NCI-H128 (cell line): Measurements from ENCODE around the gene EXOSC5.

Experiments
- DNase-seq: peaks from one replicate; lab custom pipeline; 2025; ENCODE audit not compliant: unreplicated experiment; lab: John Stamatoyannopoulos, UW

Gene EXOSC5

DNA sequence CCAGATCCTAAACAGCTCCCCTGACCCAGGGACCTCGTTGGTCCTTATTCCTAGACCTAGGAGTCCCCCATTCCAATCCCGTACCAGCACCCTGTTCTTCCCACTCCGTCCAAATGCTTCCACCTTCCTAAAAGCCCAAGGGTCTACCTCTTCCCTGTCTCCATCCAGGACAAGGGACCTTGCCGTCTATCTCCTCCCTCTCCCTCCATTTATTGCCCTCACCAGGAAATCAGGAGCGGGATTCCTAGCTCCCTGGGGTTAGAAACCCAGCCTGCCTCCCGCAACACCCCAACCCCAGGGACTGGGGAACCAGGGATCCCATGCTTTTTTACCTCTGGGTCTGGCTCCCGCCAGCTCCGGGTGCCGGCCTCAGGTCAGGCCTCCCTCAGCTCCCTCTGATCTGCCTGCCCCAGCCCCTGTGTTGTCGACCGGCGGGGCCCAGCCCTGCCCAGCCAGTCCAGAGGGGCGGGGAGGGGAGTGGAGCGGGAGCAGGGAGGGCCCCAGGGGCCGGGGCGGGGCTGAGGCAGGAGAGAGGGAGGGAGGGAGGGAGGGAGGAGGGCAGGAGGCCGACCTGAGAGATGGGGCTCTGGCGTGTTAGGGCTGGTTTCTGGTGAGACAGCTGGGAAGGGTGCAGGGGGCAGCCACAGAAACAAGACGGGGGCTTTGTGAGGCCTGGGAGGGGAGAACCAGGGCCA is 29.9 kb upstream of the EXOSC5 start, which contains the start of gene B3GNT8:
B3GNT8 (minus strand) TSS at position 423 of the 695 bp plus-strand sequence. CDS start 596 bp downstream, outside the sequence.
- peak; percentile 47 for DNase-seq

DNA sequence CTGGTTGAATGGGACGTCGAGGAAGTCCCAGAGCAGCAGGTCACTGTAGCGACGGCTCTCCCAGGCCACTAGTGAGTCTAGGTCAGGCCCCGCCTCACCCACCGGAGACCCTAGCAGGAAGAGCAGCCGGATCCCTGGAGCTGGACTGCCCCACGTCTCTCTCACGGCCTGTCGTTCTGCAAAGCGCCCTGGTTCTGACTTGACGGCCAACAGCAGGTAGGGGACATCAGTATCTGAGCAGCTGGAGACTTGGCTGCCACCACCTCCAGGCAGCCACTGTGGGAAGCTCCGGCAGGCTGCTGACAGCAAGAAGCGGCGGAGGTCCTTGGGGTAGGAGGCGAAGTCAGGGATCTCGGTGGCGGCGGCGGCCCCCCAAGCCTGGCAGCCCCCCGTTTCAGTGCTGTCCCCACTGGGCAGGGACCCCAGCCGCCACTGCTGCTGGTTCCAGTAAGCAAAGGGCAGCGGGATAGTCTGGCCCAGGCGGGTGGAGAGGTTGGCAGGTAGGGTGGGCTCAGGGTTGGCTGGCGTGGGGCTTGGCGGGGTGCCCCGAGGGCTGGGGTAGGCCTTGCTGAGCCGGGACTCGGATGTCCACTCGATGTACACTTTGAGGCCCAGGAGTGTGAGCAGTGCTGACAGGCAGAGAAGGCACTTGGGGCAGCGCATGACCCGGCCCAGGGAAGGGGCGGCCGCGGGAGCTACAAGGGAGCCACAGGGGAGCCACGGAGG is 29.1 kb upstream of the EXOSC5 start:
- DNase-seq, result no peak

DNA sequence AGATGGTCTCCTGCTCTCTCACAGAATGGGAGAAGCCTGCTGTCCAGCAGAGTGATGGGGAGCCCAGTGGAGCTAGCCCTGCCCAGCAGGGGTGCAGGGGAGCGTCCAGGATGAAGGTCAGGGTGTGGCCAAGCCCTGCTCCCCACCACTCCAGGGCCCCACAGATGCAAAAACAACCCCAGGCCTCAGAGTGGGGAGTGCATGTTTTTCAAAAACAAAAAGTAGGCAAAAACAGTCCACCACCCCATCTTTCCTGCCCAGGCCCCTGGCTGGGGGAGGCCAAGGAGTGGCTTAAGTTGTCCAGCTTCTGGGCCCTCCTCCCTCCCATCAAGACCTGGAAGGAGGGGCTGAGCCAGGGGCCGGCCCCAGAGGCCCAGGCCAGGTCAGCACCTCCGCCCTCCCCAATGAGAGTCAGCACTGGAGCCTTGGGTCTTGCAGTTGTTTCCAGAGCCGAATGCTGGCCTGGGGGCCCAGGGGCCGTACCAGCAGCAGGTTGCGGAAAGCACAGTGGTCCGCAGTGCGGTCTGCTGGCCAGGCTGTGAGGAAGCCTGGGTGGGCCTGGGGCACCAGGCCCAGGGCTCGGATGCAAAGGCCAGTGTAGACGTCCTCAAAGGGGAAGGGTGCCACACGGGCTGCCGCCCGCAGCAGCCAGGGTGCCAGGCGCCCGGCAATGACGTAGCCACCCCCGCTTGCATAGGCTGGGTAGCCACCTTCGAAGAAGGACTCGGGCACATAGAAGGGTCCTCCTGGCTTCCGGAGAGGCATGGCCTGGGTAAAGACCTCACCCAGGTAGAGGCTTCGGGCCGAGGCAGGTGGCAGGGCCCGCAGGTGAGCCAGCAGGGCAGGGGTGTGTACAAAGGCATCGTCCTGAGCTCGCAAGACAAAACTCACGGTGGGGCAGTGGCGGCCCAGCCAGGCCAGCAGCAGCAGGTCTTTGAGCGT is 28.3 kb upstream of the EXOSC5 start:
- DNase-seq, result no peak

DNA sequence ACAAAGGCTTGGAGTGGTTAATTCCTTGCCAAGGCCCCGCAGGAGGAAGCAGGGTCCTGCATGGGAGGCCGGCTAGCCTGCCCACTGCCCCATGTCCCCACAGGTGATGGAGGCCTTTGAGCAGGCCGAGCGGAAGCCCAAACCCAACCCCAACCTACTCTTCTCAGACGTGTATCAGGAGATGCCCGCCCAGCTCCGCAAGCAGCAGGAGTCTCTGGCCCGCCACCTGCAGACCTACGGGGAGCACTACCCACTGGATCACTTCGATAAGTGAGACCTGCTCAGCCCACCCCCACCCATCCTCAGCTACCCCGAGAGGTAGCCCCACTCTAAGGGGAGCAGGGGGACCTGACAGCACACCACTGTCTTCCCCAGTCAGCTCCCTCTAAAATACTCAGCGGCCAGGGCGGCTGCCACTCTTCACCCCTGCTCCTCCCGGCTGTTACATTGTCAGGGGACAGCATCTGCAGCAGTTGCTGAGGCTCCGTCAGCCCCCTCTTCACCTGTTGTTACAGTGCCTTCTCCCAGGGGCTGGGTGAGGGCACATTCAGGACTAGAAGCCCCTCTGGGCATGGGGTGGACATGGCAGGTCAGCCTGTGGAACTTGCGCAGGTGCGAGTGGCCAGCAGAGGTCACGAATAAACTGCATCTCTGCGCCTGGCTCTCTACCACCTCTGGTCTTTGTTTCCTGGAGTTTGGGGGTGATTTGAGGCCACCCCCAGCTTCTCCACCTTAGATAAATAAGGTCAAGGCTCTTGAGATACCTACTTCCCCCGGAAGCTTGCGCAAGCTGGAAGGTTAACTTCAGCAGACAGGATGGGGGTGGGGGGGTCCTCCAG is 27.4 kb upstream of the EXOSC5 start:
- no peak for DNase-seq

DNA sequence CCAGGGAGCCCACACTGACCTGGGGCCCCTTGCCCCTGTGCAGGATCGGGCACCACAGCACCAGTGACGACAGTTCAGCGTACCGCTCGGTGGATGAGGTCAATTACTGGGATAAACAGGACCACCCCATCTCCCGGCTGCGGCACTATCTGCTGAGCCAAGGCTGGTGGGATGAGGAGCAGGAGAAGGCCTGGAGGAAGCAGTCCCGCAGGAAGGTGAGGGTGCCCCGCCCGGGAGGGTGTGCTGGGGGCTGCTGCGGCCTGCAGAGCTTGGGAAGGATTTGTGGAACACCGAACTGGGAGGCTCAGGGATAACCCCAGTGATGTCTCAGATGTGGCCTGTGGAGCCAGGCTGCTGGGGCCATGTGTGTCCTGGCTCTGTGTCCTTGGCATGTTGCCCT is 25.8 kb upstream of the EXOSC5 start:
- DNase-seq, result no peak

DNA sequence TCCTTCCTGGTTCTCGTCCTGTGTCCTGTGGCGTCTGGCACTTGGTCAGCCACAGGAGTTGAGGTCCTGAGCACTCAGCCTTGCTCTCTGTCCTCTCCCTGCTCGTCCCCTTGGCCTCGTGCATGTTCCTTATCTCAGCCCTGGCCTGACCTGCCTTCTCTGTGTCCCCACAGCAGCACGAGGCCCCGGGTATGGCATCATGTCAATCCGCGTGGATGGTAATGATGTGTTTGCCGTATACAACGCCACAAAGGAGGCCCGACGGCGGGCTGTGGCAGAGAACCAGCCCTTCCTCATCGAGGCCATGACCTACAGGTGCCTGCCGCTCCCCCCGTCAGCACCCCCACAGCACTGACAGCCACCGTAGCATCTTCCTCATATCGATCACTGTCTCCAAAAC is 25.3 kb upstream of the EXOSC5 start:
- DNase-seq, result no peak

DNA sequence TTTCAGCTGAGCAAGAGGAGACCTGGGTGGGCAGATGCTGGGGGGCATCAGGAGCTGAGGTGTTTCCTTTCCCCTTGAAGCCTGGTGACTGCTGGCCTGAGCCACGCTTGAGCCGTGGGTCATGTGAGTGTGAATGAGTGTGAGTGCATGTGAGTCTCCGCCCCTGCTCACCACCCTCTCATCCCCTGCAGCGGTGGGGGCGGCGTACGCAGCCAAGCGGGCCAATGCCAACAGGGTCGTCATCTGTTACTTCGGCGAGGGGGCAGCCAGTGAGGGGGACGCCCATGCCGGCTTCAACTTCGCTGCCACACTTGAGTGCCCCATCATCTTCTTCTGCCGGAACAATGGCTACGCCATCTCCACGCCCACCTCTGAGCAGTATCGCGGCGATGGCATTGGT is 24.8 kb upstream of the EXOSC5 start:
- DNase-seq, result no peak

DNA sequence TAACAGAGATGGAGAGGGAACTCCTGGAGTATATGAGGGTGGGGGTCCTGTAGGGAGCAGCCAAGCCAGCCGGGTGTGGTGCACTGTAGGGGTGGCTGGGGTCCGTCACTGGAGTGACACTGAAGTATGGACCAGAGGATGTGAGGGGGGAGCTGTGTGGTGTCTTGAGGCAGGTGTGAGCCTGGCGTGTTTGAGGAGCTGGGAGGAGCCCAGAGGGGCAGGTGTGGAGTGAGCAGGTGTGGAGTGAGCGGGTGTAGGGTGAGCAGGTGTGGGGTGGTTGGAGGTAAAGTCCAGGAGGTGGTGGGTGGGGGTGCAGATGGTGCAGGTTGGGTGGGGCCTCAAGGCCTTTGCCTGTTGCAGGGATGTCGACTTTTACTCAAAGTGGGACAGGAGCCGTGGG is 24.2 kb upstream of the EXOSC5 start:
- DNase-seq, result no peak

DNA sequence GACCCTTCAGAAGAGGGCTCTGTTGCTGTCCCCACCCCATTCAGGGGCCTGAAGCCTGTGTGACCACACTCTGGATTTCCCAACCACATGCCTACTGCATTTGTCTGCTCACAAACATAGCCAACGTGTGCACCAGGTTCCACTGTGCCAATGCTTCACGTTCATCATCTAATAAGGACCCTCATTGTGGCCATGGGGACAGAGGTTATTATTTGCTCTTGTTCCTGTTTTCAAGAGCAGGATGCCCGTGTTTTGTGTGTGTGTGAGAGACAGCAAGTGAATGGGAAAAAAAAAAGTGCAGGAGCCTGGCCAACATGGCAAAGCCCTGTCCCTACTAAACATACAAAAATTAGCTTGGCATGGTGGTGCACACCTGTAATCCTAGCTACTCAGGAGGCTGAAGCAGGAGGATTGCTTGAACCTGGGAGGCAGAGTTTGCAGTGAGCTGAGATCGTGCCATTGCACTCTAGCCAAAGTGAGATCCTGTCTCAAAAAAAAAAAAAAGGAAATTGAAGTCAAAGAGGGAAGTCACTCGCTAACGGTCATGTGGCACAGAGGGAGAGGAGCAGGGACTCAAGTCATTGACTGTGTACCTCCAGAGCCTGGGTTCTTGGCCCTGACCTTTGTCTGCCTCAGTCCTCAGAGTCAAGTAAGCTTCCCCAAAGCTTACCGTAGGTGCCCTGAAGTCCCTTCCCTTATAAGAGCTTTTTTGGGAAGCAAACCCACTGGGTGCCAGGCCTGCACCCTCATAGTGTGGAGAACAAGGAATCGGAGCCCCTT is 23.1 kb upstream of the EXOSC5 start:
- DNase-seq, result no peak

DNA sequence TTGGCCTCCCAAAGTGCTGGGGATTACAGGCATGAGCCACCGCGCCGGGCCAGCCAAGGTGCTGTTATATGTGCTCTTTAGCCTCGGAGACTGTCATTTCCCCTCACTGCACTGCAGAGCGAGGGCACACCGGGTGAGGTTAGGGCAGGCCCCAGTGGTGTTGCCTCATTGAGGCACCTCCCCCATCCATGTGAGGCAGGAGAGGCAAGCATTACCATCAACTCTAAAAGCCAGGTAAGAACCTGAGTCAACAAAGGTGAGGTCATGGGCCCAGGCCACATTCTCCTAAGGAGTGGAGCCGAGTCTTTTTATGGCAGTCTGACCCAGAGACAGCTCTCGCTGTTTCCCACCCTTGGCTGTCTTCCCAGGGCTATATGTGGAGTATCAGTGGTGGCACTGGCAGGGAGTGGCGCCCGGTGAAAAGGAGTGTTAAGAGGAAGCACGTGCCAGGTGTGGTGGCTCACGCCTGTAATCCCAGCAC is 19.1 kb upstream of the EXOSC5 start:
- DNase-seq, result no peak

DNA sequence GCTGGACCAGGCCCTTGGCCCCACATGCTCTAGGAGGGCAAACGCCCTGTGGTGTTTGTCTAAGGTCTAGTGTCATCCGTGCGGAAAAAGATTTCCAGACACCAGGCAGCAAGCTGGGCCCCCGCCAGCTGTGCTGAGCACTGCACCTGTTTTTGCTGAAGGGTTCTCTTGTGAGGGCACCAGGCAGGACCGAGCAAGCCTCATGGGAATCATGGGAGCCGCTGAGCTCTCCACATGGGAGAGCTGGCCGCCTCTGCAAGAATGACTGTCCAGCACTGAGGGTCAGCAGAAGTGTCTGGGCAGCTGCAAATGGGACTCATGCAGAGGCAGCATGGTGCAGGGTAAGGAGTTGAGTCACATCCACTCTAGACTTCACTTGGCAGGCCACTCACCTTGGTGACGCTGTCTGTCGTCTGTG is 18.0 kb upstream of the EXOSC5 start:
- DNase-seq, result no peak

DNA sequence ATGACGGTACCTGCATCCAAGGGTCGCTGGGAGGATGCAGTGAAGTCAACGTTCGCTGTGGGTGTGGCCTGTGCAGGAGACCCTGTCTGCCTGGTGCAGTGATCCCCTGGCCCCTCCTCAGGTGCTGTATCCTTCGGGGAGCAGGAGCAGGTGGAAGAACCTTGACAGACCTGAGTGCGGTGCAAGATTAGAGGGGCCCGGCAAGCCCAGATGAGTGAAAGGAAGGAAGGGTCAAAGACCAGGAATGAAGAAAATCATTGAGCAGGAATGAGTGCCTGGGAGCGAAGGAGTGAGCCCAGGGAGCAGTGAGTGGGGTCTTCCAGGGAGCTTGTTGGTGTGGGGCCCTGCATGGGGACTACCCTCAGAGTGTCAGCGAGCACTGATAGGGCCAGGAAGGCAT is 17.3 kb upstream of the EXOSC5 start:
- DNase-seq, result no peak

DNA sequence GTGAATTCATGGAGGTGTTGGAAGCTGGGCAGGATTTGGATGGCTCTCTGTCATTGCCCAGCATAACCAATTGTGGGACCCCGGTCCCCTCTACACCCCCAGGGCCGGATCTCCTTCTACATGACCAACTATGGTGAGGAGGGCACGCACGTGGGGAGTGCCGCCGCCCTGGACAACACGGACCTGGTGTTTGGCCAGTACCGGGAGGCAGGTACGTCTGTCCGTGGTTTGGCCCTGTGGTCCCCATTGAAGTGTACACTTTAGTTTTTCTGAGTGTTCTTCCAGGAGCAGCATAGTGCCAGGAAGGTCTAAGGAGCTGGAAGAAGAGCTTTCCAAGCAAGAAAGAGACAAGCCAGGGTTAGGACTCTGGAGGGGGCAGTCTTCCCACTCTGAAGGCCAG is 16.8 kb upstream of the EXOSC5 start:
- DNase-seq, result no peak

DNA sequence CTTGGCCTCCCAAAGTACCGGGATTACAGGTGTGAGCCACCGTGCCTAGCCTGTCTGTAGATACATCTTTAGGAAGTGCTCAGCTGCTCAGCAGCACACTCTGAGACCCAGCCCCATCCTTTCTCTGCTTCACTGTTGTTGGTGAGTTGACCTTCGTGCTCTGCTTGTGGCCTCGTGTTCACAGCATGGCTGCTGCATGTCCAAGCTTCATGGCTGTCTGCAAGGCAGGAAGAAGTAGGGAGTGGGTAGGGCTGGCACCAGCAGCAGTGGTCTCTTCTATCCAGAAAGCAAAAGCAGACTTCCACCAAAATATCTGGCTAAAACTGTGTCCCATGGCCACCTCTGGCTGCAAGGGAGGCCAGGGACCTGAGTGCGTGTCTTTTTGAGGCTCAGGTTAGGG is 15.8 kb upstream of the EXOSC5 start:
- no peak for DNase-seq

DNA sequence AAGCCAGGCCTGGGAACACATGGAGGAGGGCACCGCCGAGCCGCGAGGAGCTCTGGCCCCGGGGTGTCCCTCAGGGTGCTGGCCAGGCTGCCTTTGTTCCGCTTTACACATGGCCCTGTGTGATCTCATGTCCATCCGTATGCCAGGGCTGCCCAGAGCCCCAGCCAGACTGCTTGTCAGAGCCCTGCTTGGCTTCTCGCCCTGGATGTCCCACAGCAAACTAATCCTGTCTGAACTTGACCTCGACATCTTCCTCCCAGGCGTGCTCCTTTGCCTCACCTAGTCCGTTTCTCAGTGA is 14.8 kb upstream of the EXOSC5 start:
- no peak for DNase-seq

DNA sequence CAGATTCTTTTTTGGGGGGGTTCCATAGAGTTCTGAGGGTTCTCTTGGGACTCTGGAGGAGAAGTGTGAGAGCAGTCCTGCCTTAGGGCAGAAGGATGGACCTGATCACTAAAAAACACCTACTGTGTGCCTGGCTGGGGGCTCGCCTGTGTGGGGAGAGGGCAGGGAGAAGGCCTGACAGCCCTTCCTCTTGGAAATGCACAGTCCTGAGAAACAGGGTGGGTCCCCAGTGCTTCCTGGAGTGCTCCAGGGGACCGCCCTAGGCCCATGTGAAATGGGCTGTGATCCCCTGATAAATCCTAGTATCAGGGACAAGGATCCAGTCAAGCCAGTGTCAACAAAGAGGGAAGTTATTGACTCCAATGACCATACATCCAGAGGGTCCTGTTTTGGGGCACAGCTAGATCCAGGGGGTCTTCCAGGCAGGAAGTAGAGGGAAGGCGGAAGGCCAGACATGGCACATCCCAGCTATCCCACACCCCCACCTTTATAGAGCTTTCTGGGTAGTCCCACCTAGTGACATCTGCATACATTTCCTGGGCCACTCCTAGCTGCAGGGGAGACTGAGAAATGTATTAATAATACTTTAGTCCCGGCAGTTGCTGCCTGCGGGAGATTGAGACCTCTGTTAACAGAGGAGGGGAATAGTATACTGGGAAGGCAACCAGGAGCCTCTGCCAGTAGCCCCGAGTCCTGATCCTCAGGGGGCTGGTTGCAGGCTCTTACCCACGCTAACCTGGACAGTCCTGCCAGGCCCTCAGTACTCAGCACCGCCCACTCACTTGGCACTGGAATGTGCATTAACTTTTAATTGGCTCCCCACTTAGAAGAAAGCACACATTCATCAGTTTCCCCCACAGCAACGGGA is 14.2 kb upstream of the EXOSC5 start:
- no peak for DNase-seq

DNA sequence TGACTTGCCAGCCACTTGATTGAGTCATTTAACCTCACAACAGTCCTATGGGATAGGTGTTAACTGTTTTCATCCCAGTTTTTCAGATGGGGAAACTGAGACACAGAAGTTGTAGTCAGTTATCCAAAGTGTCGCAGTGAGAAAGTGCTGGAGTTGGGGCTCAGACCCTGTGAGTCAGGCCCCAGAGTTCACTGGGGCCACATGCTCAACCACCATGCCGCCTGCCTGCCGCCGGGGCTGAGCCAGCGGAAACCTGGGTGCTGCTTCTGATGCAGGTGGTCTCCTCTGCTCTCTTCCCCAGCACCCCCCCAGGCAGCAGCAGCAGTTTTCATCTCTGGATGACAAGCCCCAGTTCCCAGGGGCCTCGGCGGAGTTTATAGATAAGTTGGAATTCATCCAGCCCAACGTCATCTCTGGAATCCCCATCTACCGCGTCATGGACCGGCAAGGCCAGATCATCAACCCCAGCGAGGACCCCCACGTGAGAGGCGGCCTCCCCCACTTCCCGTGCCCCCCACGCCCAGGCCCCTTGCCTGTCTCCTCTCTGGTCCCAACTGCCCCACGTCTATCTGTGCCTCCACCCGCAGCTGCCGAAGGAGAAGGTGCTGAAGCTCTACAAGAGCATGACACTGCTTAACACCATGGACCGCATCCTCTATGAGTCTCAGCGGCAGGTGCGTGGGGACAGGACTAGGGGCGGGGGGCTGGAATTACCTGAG is 13.3 kb upstream of the EXOSC5 start:
- DNase-seq, result no peak

DNA sequence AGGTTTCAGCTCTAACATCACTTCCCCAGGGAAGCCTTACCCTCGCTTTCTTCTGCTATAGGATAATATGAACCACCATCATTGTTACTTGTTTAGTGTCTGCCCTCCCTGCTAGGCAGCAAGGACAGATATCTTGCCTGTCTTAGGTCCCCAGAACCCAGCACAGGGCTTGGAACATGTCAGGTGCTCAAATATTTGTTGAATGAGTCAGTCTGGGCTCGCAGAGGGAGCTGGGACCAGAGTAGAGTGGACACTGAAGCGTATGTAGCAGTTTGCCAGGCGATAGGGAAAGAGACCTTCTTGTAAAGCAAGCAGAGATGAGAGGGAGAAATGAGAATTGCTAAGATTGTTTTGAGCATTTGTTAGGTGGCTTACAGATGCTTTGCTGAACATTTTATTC is 12.1 kb upstream of the EXOSC5 start:
- DNase-seq, result no peak
